BJ (cell line): ENCODE results near the gene HAS3. TPM values are rescaled to one million over a fixed set of nuclear protein-coding genes. Genes with fewer than 3 reads are reported as not detected.

Experiments
- CTCF ChIA-PET: fragments of 350-600 bp; formaldehyde crosslinking; extraction: SDS; loops from one replicate; lab custom pipeline; 2021; ENCODE audit warnings: antibody characterized with exemption, inconsistent platforms; lab: Yijun Ruan, JAX
- POLR2A ChIA-PET: fragments of 300-600 bp; sonication (Branson Sonifier 250); formaldehyde crosslinking; extraction: SDS; loops from one replicate; lab custom pipeline; 2021; ENCODE audit warnings: antibody characterized with exemption; lab: Charles Lee
- DNase-seq: peaks from one replicate; pipeline ENCODE4 v3.0.0-alpha.2; 2011; ENCODE audit warnings: low read depth
- H3K27me3 ChIP-seq: 2 replicates; pipeline ENCODE4 v1.6.0; 2011; ENCODE audit warnings: low read length; ENCODE audit not compliant: control insufficient read depth, insufficient read depth
- H3K36me3 ChIP-seq: 2 replicates; pipeline ENCODE4 v1.5.1; 2011; ENCODE audit warnings: low read length; ENCODE audit not compliant: control insufficient read depth, insufficient read depth
- H3K4me3 ChIP-seq: 2 replicates; pipeline ENCODE4 v1.5.1; 2011; ENCODE audit warnings: low read depth, mild to moderate bottlenecking, control low read depth, low read length
- polyA plus RNA-seq: library from polyadenylated mRNA; depleted of rRNA; stranded (reverse); fragments of >200 nt; gene quantifications from 2 replicates; pipeline ENCODE4 v1.2.3, GENCODE V29; 2011
- TF ChIP-seq, protein P1 (sequence below): IDR thresholded peaks from 2 replicates; pipeline ENCODE4 v1.5.1; 2011; ENCODE audit warnings: low read depth, mild to moderate bottlenecking, control low read depth, inconsistent platforms, low read length, moderate library complexity; ENCODE audit not compliant: insufficient read depth

The HAS3 gene
- polyA plus RNA-seq, 1 experiment, result 2.3 TPM

DNA sequence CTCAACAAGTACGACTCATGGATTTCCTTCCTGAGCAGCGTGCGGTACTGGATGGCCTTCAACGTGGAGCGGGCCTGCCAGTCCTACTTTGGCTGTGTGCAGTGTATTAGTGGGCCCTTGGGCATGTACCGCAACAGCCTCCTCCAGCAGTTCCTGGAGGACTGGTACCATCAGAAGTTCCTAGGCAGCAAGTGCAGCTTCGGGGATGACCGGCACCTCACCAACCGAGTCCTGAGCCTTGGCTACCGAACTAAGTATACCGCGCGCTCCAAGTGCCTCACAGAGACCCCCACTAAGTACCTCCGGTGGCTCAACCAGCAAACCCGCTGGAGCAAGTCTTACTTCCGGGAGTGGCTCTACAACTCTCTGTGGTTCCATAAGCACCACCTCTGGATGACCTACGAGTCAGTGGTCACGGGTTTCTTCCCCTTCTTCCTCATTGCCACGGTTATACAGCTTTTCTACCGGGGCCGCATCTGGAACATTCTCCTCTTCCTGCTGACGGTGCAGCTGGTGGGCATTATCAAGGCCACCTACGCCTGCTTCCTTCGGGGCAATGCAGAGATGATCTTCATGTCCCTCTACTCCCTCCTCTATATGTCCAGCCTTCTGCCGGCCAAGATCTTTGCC is 9.0 kb downstream of the HAS3 start:
- DNase-seq, result no peak
- H3K36me3 ChIP-seq, result peaks cover 18% of the 10 kb centered on the region
- TF ChIP-seq, protein P1, sequence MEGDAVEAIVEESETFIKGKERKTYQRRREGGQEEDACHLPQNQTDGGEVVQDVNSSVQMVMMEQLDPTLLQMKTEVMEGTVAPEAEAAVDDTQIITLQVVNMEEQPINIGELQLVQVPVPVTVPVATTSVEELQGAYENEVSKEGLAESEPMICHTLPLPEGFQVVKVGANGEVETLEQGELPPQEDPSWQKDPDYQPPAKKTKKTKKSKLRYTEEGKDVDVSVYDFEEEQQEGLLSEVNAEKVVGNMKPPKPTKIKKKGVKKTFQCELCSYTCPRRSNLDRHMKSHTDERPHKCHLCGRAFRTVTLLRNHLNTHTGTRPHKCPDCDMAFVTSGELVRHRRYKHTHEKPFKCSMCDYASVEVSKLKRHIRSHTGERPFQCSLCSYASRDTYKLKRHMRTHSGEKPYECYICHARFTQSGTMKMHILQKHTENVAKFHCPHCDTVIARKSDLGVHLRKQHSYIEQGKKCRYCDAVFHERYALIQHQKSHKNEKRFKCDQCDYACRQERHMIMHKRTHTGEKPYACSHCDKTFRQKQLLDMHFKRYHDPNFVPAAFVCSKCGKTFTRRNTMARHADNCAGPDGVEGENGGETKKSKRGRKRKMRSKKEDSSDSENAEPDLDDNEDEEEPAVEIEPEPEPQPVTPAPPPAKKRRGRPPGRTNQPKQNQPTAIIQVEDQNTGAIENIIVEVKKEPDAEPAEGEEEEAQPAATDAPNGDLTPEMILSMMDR, result no peak
- CTCF ChIA-PET, result interaction anchor here (0.9 to 5.3 kb wide), 5 partner anchors 9 to 211 kb away, joined by 3 to 34 read pairs (median 6); partner anchors contain the start of gene HAS3
- POLR2A ChIA-PET, result no interaction called here
- H3K4me3 ChIP-seq, result no peak overlapping the region
- H3K27me3 ChIP-seq, result no peaks in the 10 kb centered on the region

DNA sequence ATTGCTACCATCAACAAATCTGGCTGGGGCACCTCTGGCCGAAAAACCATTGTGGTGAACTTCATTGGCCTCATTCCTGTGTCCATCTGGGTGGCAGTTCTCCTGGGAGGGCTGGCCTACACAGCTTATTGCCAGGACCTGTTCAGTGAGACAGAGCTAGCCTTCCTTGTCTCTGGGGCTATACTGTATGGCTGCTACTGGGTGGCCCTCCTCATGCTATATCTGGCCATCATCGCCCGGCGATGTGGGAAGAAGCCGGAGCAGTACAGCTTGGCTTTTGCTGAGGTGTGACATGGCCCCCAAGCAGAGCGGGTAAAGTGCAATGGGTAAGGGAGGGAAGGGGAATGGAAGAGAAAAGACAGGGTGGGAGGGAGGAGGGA is 9.5 kb downstream of the HAS3 start:
- CTCF ChIA-PET, result interaction anchor here (5.3 kb wide), 1 partner anchor 10 kb away, joined by 34 read pairs; no protein-coding TSS in a partner anchor
- H3K36me3 ChIP-seq, result peaks cover 20% of the 10 kb centered on the region
- H3K27me3 ChIP-seq, result no peaks in the 10 kb centered on the region
- POLR2A ChIA-PET, result no interaction called here
- no peak overlapping the region for H3K4me3 ChIP-seq
- DNase-seq, result no peak
- TF ChIP-seq, protein P1, result no peak

DNA sequence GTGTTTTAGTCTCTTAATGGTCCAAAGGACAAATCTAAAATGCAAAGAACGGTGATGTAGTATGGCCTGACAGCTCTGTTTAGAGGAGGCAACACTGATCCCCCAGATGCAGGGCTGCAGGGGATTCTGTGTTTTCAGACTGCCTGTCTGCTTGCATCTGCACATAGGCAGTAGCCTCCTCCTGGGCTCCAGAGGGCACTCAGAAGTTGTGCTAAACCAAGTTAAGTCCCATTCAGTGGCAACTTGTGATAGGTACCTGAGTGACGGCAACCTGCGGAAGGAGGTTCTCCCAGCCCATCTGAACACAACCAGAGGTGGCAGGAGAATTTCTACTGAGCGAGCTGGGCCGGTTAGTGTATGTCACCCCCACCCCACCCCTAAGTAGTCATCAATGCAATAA is 9.9 kb downstream of the HAS3 start:
- Histone ChIP-seq H3K27me3 (no peaks in the 10 kb centered on the region), H3K36me3 (peaks cover 22% of the 10 kb centered on the region), H3K4me3 (no peak overlapping the region)
- TF ChIP-seq, protein P1, result no peak
- POLR2A ChIA-PET, result no interaction called here
- CTCF ChIA-PET, result interaction anchor here (1.3 to 16.2 kb wide), 3 partner anchors 9 to 595 kb away, joined by 3 to 146 read pairs (median 34); no protein-coding TSS in a partner anchor
- DNase-seq, result no peak

DNA sequence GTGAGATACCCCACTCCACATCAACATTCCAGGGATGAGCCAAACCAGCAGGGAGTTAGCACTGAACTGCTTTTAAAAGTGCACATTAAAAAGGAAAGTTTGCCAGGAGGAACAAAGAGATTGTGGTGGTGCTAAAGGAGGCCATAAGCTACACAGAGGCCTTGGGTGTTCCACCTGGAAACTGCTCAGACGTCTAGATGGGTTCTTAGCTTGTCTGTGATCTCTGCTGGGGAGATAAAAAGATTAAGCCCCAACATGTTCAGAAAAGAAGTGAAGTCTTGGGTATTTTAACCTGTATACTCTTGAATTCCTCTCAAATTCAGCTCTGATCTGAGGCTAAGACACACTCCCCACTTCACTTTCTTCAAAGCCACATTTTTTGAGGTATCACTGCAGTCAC is 10.4 kb downstream of the HAS3 start:
- Histone ChIP-seq H3K36me3 (peaks cover 26% of the 10 kb centered on the region), H3K4me3 (no peak overlapping the region), H3K27me3 (no peaks in the 10 kb centered on the region)
- POLR2A ChIA-PET, result no interaction called here
- TF ChIP-seq, protein P1, result no peak
- DNase-seq, result no peak
- CTCF ChIA-PET, result interaction anchor here (1.3 to 16.2 kb wide), 5 partner anchors 9 to 595 kb away, joined by 3 to 146 read pairs (median 7); no protein-coding TSS in a partner anchor

DNA sequence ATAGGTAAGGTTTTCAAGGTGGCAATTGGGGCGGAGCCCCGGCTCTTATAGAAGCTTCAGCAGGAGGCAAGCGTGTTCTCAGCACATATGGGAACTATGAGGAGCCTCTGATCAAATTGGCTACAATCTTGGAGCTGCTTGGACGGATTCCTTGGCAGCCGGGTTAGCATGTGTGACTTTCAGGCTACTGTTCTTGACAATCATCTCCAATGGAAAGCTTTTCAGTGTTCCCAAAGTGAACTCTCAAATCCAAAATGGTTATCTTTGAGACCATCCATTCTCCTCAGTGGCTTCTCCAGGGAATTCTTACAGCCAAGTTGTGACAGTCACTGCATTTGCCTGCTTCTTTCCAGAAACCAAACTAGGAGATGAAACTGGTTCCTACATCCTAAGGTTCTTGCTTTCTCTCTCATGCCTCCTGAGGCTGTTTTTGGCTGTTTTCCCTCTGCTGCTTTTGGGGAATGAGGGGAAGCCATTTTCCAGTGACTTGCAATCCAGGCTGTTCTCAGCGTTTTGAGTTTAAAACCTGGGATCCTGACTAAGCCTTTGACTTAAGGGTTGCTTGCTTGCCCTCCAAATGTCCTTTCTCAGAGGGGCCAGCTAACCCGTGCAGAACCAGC is 10.9 kb downstream of the HAS3 start:
- ChIA-PET CTCF (interaction anchor here (0.5 to 16.2 kb wide), 6 partner anchors 8 to 596 kb away, joined by 3 to 146 read pairs (median 5); no protein-coding TSS in a partner anchor), POLR2A (no interaction called here)

More for the DNA sequence above, 10.9 kb downstream of the HAS3 start:
- TF ChIP-seq, protein P1, result no peak
- no peak for DNase-seq
- H3K27me3 ChIP-seq, result no peaks in the 10 kb centered on the region
- H3K4me3 ChIP-seq, result no peak overlapping the region
- H3K36me3 ChIP-seq, result peaks cover 27% of the 10 kb centered on the region
